Left ventricle myocardium inferior (tissue), 1 donor: ENCODE data around the gene CDKN2A. TPM values are rescaled to one million over a fixed set of nuclear protein-coding genes. Genes with fewer than 3 reads are reported as not detected.

ENCODE experiments used
- DNase-seq: peaks from one replicate; pipeline ENCODE4 v3.0.0-alpha.2; 2020
- H3K27ac ChIP-seq: fragments of 200-600 bp; replicated peaks from 2 replicates; pipeline ENCODE4 v1.8.0; 2021
- H3K27me3 ChIP-seq: fragments of 200-600 bp; 2 replicates; pipeline ENCODE4 v1.8.0; 2021; ENCODE audit warnings: low read depth
- H3K36me3 ChIP-seq: fragments of 200-600 bp; 2 replicates; pipeline ENCODE4 v1.8.0; 2021
- H3K4me1 ChIP-seq: fragments of 200-600 bp; 2 replicates; pipeline ENCODE4 v1.8.0; 2021
- H3K4me3 ChIP-seq: fragments of 200-600 bp; 2 replicates; pipeline ENCODE4 v1.8.0; 2021; ENCODE audit warnings: mild to moderate bottlenecking, moderate library complexity
- H3K9me3 ChIP-seq: fragments of 200-600 bp; replicated peaks from 2 replicates; pipeline ENCODE4 v1.8.0; 2021
- intact Hi-C: fragments of 100-400 bp; cut with micrococcal nuclease; formaldehyde crosslinking; loops from one replicate; pipeline ENCODE4 v1.11.0; 2022
- total RNA-seq: library from RNA; stranded (reverse); fragmentation: NEBNext Ultra II Directional; extraction: Animal tissue kit (Norgen Biotek cat#: 25700); gene quantifications from one replicate; pipeline ENCODE4 v1.2.1, GENCODE V29; 2021
- TF ChIP-seq, protein P1 (sequence below): fragments of 200-600 bp; IDR thresholded peaks from 2 replicates; pipeline ENCODE4 v1.8.0; 2021; ENCODE audit warnings: antibody characterized with exemption, mild to moderate bottlenecking, borderline replicate concordance
- donor health status: DM: no; HTN: yes; CAD: no; lungs with severe emphysema.

Gene CDKN2A
- total RNA-seq, 1 donor from 2014 or later, result 0.30 TPM

DNA sequence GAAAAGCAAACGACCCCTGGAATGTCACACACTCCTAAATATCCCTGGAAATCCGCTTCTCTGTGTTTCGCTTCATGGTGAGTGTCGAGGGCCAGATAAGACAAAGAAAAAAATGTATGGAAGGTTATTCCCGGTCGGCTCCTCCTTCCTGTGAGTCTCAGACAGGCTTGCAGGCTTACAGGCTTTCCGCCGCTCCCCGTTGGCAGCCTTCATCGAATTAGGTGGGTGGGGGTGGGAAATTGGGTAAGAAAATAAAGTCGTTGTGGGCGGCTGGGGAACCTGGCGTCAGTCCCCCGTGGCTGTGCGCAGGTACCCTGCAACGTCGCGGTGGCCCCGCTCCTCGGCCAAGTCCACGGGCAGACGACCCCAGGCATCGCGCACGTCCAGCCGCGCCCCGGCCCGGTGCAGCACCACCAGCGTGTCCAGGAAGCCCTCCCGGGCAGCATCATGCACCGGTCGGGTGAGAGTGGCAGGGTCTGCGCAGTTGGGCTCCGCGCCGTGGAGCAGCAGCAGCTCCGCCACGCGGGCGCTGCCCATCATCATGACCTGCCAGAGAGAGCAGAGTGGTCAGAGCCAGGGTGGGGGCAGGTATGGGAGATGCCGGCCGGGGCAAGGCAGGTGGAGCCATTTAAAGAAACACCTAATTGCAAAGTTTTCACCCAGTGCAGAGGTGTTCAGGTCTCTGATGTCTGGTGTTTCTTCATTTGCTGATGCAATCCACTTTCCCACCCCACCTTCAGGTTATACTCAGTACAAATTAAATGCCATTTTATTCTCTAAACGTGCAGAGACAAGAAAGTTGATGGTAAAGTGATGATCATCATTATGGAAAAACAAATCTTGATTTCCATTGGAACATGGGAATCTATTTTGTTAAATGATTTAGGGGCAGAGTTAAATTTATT, 11.8 kb upstream of the CDKN2A start:
- H3K27ac ChIP-seq, result no peak overlapping the region
- no peaks in the 10 kb centered on the region for H3K9me3 ChIP-seq
- intact Hi-C loops, result loop anchor here (5.0 kb wide), 1 partner anchor 194 kb away; no protein-coding TSS in a partner anchor
- H3K36me3 ChIP-seq, result no peaks in the 10 kb centered on the region
- H3K4me1 ChIP-seq, result peaks cover 20% of the 10 kb centered on the region
- TF ChIP-seq, protein P1, sequence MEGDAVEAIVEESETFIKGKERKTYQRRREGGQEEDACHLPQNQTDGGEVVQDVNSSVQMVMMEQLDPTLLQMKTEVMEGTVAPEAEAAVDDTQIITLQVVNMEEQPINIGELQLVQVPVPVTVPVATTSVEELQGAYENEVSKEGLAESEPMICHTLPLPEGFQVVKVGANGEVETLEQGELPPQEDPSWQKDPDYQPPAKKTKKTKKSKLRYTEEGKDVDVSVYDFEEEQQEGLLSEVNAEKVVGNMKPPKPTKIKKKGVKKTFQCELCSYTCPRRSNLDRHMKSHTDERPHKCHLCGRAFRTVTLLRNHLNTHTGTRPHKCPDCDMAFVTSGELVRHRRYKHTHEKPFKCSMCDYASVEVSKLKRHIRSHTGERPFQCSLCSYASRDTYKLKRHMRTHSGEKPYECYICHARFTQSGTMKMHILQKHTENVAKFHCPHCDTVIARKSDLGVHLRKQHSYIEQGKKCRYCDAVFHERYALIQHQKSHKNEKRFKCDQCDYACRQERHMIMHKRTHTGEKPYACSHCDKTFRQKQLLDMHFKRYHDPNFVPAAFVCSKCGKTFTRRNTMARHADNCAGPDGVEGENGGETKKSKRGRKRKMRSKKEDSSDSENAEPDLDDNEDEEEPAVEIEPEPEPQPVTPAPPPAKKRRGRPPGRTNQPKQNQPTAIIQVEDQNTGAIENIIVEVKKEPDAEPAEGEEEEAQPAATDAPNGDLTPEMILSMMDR, result no peak
- H3K27me3 ChIP-seq, result peaks cover 64% of the 10 kb centered on the region
- no peak overlapping the region for H3K4me3 ChIP-seq
- no peak for DNase-seq

DNA sequence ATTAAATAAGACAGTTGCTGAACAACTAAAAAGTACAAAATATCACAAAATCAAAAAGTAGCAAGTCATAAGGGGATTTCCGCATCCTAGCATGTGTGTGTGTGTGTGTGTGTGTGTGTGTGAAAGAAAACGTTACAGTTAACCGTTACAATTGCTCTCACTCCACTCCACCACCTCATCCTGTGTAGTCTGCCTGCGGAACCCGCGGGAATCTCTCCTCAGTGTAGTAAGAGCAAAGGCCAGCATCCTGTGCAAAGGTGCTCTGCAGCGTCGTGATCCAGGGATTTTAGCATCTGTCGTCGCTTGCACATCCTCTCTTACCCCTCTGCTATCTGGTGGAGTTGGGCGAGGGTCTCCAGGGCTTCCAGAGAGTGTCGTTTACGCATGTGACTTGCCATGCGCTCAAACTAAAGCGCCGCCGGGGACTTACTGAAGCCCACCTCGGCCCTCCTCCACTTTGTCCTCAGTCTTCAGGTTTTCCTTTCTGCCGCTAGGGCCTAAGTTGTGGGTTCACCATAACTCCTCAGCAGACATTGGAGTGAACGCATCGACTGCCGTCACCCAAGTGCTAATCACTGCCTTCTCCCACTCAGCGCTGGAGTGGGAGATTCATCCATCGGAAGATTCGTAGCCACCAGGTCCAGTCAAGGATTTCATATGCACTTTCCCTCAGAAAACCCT, 11.0 kb upstream of the CDKN2A start:
- intact Hi-C loops, result loop anchor here (5.0 kb wide), 1 partner anchor 193 kb away; no protein-coding TSS in a partner anchor
- TF ChIP-seq, protein P1, result no peak
- no peaks in the 10 kb centered on the region for H3K36me3 ChIP-seq
- H3K27ac ChIP-seq, result no peak overlapping the region
- H3K4me3 ChIP-seq, result no peak overlapping the region
- H3K4me1 ChIP-seq, result peaks cover 20% of the 10 kb centered on the region
- no peak for DNase-seq
- H3K27me3 ChIP-seq, result peaks cover 71% of the 10 kb centered on the region
- H3K9me3 ChIP-seq, result no peaks in the 10 kb centered on the region

DNA sequence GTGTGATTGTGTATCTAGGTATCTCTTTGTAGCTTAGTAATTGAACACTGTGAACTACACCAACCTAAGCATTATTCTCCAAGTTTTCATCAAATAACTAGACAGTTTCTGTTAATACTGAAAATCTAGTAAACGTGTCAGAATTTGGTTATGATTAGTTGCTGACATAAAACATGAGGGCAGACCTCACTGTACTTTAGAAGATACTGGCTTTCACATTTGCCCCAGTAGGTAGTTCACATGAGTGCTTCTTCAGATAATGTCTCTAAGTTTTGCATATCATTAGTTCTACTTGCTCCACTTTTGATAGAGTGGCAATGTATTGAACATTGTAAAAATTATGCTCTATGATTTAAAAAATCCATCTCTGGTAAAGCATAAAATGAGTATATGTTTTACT, 7.8 kb upstream of the CDKN2A start:
- no peak overlapping the region for H3K27ac ChIP-seq
- no peaks in the 10 kb centered on the region for H3K9me3 ChIP-seq
- no peak overlapping the region for H3K4me3 ChIP-seq
- no peaks in the 10 kb centered on the region for H3K36me3 ChIP-seq
- no peaks in the 10 kb centered on the region for H3K4me1 ChIP-seq
- TF ChIP-seq, protein P1, result no peak
- no peak for DNase-seq
- peaks cover 66% of the 10 kb centered on the region for H3K27me3 ChIP-seq
- intact Hi-C loops, result no loop called here

DNA sequence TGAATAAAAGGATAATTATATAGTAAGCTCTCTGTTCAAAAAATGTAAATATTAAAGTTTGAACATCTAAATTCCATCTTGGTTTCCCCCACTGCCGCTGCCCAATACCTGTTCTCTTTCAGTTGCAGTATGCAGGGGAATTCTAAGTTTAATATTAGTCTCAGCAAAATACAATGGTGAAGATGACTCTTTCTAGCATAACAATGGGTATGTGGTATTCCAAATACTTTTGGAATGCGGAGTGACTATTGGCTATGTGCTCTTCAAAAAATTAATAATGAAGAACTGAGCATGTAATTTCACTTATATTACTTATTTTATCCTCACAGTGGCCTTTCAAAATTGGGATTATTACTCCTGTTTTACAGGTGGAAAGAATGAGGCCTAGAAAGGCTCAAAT, 3.8 kb upstream of the CDKN2A start:
- intact Hi-C loops, result no loop called here
- Histone ChIP-seq H3K9me3 (no peaks in the 10 kb centered on the region), H3K4me3 (no peak overlapping the region), H3K27me3 (peaks cover 56% of the 10 kb centered on the region), H3K27ac (no peak overlapping the region), H3K36me3 (no peaks in the 10 kb centered on the region), H3K4me1 (peaks cover 23% of the 10 kb centered on the region)
- DNase-seq, result no peak
- TF ChIP-seq, protein P1, result no peak

DNA sequence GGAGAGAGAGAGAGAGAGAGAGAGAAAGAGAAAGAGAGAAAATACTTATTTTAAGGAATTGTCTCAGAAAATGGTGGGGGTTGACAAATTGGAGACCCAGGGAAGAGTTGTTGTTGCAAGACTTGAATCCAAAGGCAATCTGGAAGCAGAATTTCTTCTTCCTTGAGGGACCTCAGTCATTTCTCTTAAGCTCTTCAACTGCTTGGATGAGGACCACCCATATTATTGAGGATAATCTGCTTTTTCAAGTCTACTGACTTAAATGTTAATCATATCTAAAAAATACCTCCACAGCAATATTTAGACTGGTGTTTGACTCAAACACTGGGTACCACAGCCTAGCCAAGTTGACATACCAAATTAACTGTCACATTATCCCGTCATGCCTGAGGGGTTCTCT, 3.3 kb upstream of the CDKN2A start:
- Histone ChIP-seq H3K27ac (no peak overlapping the region), H3K9me3 (no peaks in the 10 kb centered on the region), H3K36me3 (no peaks in the 10 kb centered on the region), H3K4me1 (peaks cover 23% of the 10 kb centered on the region), H3K27me3 (peaks cover 58% of the 10 kb centered on the region), H3K4me3 (no peak overlapping the region)
- DNase-seq, result no peak
- intact Hi-C loops, result no loop called here
- TF ChIP-seq, protein P1, result no peak
